Hepatocyte (in vitro differentiated cells): ENCODE measurements around the gene MAP2K3. TPM values are rescaled to one million over a fixed set of nuclear protein-coding genes. Genes with fewer than 3 reads are reported as not detected.

Experiments
- DNase-seq: peaks from one replicate; pipeline ENCODE4 v3.0.0-alpha.2; 2016; ENCODE audit warnings: low spot score
- H2AFZ ChIP-seq: fragments of 200-600 bp; sonication (generic); 2 replicates; pipeline ENCODE4 v1.6.0; 2016; ENCODE audit warnings: antibody characterized with exemption, mild to moderate bottlenecking
- H3K27ac ChIP-seq: fragments of 200-600 bp; sonication (generic); 2 replicates; pipeline ENCODE4 v1.5.1; 2016; ENCODE audit warnings: mild to moderate bottlenecking
- H3K27me3 ChIP-seq: fragments of 200-600 bp; sonication (generic); 2 replicates; pipeline ENCODE4 v1.6.1; 2016
- H3K36me3 ChIP-seq: fragments of 200-600 bp; sonication (generic); replicated peaks from 2 replicates; pipeline ENCODE4 v1.5.1; 2016; ENCODE audit warnings: low read depth; ENCODE audit not compliant: insufficient read depth
- H3K4me1 ChIP-seq: fragments of 200-600 bp; sonication (generic); 2 replicates; pipeline ENCODE4 v1.5.1; 2016; ENCODE audit warnings: mild to moderate bottlenecking, moderate library complexity; ENCODE audit not compliant: insufficient read depth
- H3K4me2 ChIP-seq: fragments of 200-600 bp; sonication (generic); 2 replicates; pipeline ENCODE4 v1.6.0; 2016
- H3K4me3 ChIP-seq: fragments of 200-600 bp; sonication (generic); 2 replicates; pipeline ENCODE4 v1.5.1; 2016; ENCODE audit warnings: mild to moderate bottlenecking
- H3K79me2 ChIP-seq: fragments of 200-600 bp; sonication (generic); 2 replicates; pipeline ENCODE4 v1.6.0; 2017; ENCODE audit warnings: mild to moderate bottlenecking
- H3K9me2 ChIP-seq: fragments of 200-600 bp; sonication (generic); replicated peaks from 2 replicates; pipeline ENCODE4 v1.6.0; 2017; ENCODE audit warnings: mild to moderate bottlenecking; ENCODE audit not compliant: insufficient read depth
- H3K9me3 ChIP-seq: fragments of 200-600 bp; sonication (generic); 2 replicates; pipeline ENCODE4 v1.5.1; 2016; ENCODE audit warnings: low read depth, mild to moderate bottlenecking
- H4K20me1 ChIP-seq: fragments of 200-600 bp; sonication (generic); 2 replicates; pipeline ENCODE4 v1.6.0; 2016; ENCODE audit warnings: mild to moderate bottlenecking; ENCODE audit not compliant: insufficient read depth, poor library complexity, severe bottlenecking
- CTCF ChIP-seq: fragments of 200-600 bp; sonication (generic); IDR thresholded peaks from 2 replicates; pipeline ENCODE4 v1.5.1; 2016; ENCODE audit warnings: antibody characterized with exemption, mild to moderate bottlenecking; ENCODE audit not compliant: poor library complexity
- EZH2 ChIP-seq: fragments of 200-600 bp; sonication (generic); IDR thresholded peaks from 2 replicates; pipeline ENCODE4 v1.6.1; 2016; ENCODE audit warnings: antibody characterized with exemption, mild to moderate bottlenecking, borderline replicate concordance
- EZH2phosphoT487 ChIP-seq: fragments of 200-600 bp; sonication (generic); IDR thresholded peaks from one replicate; pipeline ENCODE4 v1.6.1; 2018; ENCODE audit warnings: antibody characterized with exemption, mild to moderate bottlenecking, low read depth, moderate library complexity; ENCODE audit not compliant: unreplicated experiment, severe bottlenecking
- WGBS: methylation state at CpG from one replicate; pipeline ENCODE4 v1.1.6; 2016; ENCODE audit warnings: low lambda C conversion rate; ENCODE audit errors: missing lambda C conversion rate; 5-methylcytosine and 5-hydroxymethylcytosine counted together
- polyA plus RNA-seq: library from polyadenylated mRNA; unstranded; fragments of >200 nt; fragmentation: Nextera tagmentation; extraction: Ambion mirVana; gene quantifications from 2 replicates; pipeline ENCODE4 v1.2.1, GENCODE V29; 2016
- total RNA-seq: library from RNA; depleted of rRNA; stranded (reverse); fragments of >200 nt; gene quantifications from 2 replicates; pipeline ENCODE4 v1.2.3, GENCODE V29; 2014

MAP2K3 gene
- total and polyA plus RNA-seq, 2 experiments from 2014 or later, result 21.8 to 62.4 TPM

GRCh38 chr17:21357696-21358656, 73.5 kb downstream of the MAP2K3 start:
- Histone ChIP-seq H2AFZ (no peak overlapping the region), H3K79me2 (no peaks in the 10 kb centered on the region), H3K27me3 (no peaks in the 10 kb centered on the region), H3K36me3 (no peaks in the 10 kb centered on the region), H3K4me3 (no peak overlapping the region), H4K20me1 (no peaks in the 10 kb centered on the region), H3K4me1 (peaks cover 3% of the 10 kb centered on the region), H3K9me3 (no peaks in the 10 kb centered on the region), H3K4me2 (no peak overlapping the region), H3K9me2 (no peaks in the 10 kb centered on the region), H3K27ac (no peak overlapping the region)
- 47% methylated on average over 10 of the region's 10 CpGs for WGBS
- TF ChIP-seq EZH2phosphoT487 (no peak), CTCF (no peak), EZH2 (no peak)
- no peak for DNase-seq

DNA sequence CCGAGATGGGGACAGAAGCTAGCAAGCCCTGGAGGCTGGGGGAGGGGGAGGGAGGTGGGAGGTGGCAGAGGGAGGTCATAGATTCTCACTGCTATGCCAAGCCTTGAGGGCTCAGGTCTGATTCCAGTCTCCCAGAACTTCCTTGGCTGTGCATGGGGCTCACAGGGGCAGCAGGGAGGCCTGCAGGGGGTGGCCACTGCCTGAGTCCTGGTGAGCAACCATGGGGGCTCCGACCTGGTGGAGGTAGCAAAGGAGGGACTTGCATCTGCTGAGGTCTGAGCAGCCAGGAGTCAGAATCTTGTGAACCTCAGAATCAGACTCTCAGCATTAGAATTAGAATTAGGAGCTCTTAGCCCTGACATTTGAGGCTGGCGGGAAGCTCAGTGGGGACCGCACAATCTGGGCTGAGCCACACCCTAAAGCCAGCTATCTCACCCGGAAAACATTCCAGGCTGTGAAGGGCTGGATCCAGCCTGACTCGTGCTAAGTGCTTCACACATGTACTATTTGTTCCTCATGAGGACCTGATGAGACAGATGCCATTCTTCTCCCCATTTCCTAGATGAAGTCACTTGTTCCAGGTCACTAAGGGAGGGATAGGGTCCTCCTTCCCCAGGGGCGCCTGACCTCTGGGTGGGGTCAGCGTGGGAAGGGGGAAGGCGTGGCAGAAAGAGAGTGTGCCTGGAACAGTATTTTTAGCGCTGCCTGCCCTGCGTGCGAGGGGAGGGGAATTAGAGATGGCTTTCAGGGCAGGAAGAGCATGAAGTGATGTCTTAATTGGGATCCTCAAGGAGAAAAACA, 74.4 kb downstream of the MAP2K3 start:
- TF ChIP-seq CTCF (no peak), EZH2phosphoT487 (no peak), EZH2 (no peak)
- WGBS, result 59% methylated on average over 12 of the region's 12 CpGs
- H3K9me2 ChIP-seq, result no peaks in the 10 kb centered on the region
- no peaks in the 10 kb centered on the region for H3K79me2 ChIP-seq
- peaks cover 3% of the 10 kb centered on the region for H3K4me1 ChIP-seq
- no peaks in the 10 kb centered on the region for H3K9me3 ChIP-seq
- no peak overlapping the region for H2AFZ ChIP-seq
- no peak overlapping the region for H3K4me2 ChIP-seq
- no peaks in the 10 kb centered on the region for H3K36me3 ChIP-seq
- no peak overlapping the region for H3K27ac ChIP-seq
- no peaks in the 10 kb centered on the region for H3K27me3 ChIP-seq
- H4K20me1 ChIP-seq, result no peaks in the 10 kb centered on the region
- DNase-seq, result peak; percentile 48
- H3K4me3 ChIP-seq, result no peak overlapping the region

DNA sequence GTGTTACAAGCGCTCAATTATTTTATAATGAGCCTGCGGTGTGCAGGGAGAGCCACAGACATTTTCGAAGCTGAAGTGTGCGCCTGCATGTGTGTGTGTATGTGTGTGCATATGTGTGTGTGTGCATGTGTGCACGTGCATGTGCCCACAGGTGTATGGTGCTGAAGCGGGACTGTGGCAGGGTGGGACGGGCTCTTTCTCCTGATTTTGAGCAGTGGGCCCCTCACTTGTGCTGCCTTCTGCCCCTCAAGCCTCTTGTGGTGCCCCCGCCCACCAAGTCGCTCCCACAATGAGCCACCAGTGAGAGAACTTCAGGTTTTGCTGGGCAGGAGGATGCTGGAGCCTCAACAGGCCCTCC, 75.0 kb downstream of the MAP2K3 start:
- Histone ChIP-seq H3K27ac (no peak overlapping the region), H3K9me3 (no peaks in the 10 kb centered on the region), H3K4me3 (no peak overlapping the region), H4K20me1 (no peaks in the 10 kb centered on the region), H3K9me2 (no peaks in the 10 kb centered on the region), H3K4me1 (peaks cover 3% of the 10 kb centered on the region), H3K36me3 (no peaks in the 10 kb centered on the region), H3K79me2 (no peaks in the 10 kb centered on the region), H2AFZ (no peak overlapping the region), H3K4me2 (no peak overlapping the region), H3K27me3 (no peaks in the 10 kb centered on the region)
- DNase-seq, result no peak
- 91% methylated on average over 9 of the region's 9 CpGs for WGBS
- TF ChIP-seq EZH2, result no peak
- TF ChIP-seq CTCF, result no peak
- no peak for TF ChIP-seq EZH2phosphoT487
